ENCODE data around the gene CLRN3. TPM values are rescaled to one million over a fixed set of nuclear protein-coding genes. Genes with fewer than 3 reads are reported as not detected.

The CLRN3 gene
- total RNA-seq, 1 donor from 2014 or later, result not detected

- H3K4me1 Mint-ChIP-seq, result peaks cover 36% of the 10 kb centered on the region
- no peak for DNase-seq (ENCODE audit: low read depth, low spot score)
- H3K9me3 Mint-ChIP-seq, result no peaks in the 10 kb centered on the region
- no peaks in the 10 kb centered on the region for H3K27me3 Mint-ChIP-seq (ENCODE audit: low read depth)
- H3K36me3 Mint-ChIP-seq (ENCODE audit: low read depth), result no peaks in the 10 kb centered on the region
- H3K27ac Mint-ChIP-seq (ENCODE audit: unreplicated experiment), result no peak overlapping the region
- TF ChIP-seq CTCF (conservative IDR thresholded peaks at IDR 0.05), result no peak
- H3K4me3 Mint-ChIP-seq, result no peak overlapping the region
These were observed 16.8 kb downstream of the CLRN3 start for GRCh38 chr10:127875916-127876315.

GRCh38 chr10:127875449-127875765 is 17.3 kb downstream of the CLRN3 start:
- H3K9me3 Mint-ChIP-seq, result no peaks in the 10 kb centered on the region
- DNase-seq (ENCODE audit: low read depth, low spot score), result no peak
- no peaks in the 10 kb centered on the region for H3K27me3 Mint-ChIP-seq (ENCODE audit: low read depth)
- no peak for TF ChIP-seq CTCF (conservative IDR thresholded peaks at IDR 0.05)
- H3K4me1 Mint-ChIP-seq, result peaks cover 36% of the 10 kb centered on the region
- H3K4me3 Mint-ChIP-seq, result no peak overlapping the region
- H3K36me3 Mint-ChIP-seq (ENCODE audit: low read depth), result no peaks in the 10 kb centered on the region
- H3K27ac Mint-ChIP-seq (ENCODE audit: unreplicated experiment), result no peak overlapping the region

- Mint-ChIP-seq H3K9me3 (no peaks in the 10 kb centered on the region), H3K27ac (ENCODE audit: unreplicated experiment) (no peak overlapping the region), H3K36me3 (ENCODE audit: low read depth) (no peaks in the 10 kb centered on the region), H3K4me3 (no peak overlapping the region), H3K4me1 (peaks cover 36% of the 10 kb centered on the region), H3K27me3 (ENCODE audit: low read depth) (no peaks in the 10 kb centered on the region)
- TF ChIP-seq CTCF (conservative IDR thresholded peaks at IDR 0.05), result no peak
- no peak for DNase-seq (ENCODE audit: low read depth, low spot score)
These were observed 17.9 kb downstream of the CLRN3 start for GRCh38 chr10:127874671-127875448.

GRCh38 chr10:127873901-127874470 is 18.8 kb downstream of the CLRN3 start:
- TF ChIP-seq CTCF (conservative IDR thresholded peaks at IDR 0.05), result no peak
- H3K4me3 Mint-ChIP-seq, result no peak overlapping the region
- no peaks in the 10 kb centered on the region for H3K27me3 Mint-ChIP-seq (ENCODE audit: low read depth)

GRCh38 chr10:127872871-127873600 is 19.7 kb downstream of the CLRN3 start:
- peak overlapping the region; percentile 87 for H3K27ac Mint-ChIP-seq (ENCODE audit: unreplicated experiment)

More at GRCh38 chr10:127873901-127874470, 18.8 kb downstream of the CLRN3 start:
- Mint-ChIP-seq H3K9me3 (peaks cover 2% of the 10 kb centered on the region), H3K27ac (ENCODE audit: unreplicated experiment) (no peak overlapping the region), H3K4me1 (peaks cover 36% of the 10 kb centered on the region), H3K36me3 (ENCODE audit: low read depth) (no peaks in the 10 kb centered on the region)
- DNase-seq (ENCODE audit: low read depth, low spot score), result no peak

More at GRCh38 chr10:127872871-127873600, 19.7 kb downstream of the CLRN3 start:
- peak; percentile 44 for TF ChIP-seq CTCF (conservative IDR thresholded peaks at IDR 0.05)
- Mint-ChIP-seq H3K9me3 (peaks cover 4% of the 10 kb centered on the region), H3K4me1 (peaks cover 29% of the 10 kb centered on the region), H3K36me3 (ENCODE audit: low read depth) (peaks cover 2% of the 10 kb centered on the region), H3K27me3 (ENCODE audit: low read depth) (no peaks in the 10 kb centered on the region), H3K4me3 (no peak overlapping the region)
- DNase-seq (ENCODE audit: low read depth, low spot score), result no peak
